Fibroblast of mammary gland (primary cell): Measurements from ENCODE around the gene AKR7A3.

Source experiments
- DNase-seq: peaks from one replicate; pipeline ENCODE4 v3.0.0-alpha.2; 2010; ENCODE audit warnings: low read depth
- H3K4me3 ChIP-seq: 2 replicates; pipeline ENCODE4 v1.5.1; 2011; ENCODE audit warnings: low read depth, mild to moderate bottlenecking, low read length, moderate library complexity; ENCODE audit not compliant: control insufficient read depth
- CTCF ChIP-seq: conservative IDR thresholded peaks from 2 replicates; pipeline ENCODE4 v1.5.1; 2011; ENCODE audit warnings: low read depth, low read length, inconsistent platforms; ENCODE audit not compliant: control insufficient read depth, insufficient read depth

AKR7A3 gene

GRCh38 chr1:19312782-19313635 lies 24.4 kb upstream of the AKR7A3 start:
- H3K4me3 ChIP-seq: peak overlapping the region; percentile 56
- no peak for TF ChIP-seq CTCF
- DNase-seq: no peak

DNA sequence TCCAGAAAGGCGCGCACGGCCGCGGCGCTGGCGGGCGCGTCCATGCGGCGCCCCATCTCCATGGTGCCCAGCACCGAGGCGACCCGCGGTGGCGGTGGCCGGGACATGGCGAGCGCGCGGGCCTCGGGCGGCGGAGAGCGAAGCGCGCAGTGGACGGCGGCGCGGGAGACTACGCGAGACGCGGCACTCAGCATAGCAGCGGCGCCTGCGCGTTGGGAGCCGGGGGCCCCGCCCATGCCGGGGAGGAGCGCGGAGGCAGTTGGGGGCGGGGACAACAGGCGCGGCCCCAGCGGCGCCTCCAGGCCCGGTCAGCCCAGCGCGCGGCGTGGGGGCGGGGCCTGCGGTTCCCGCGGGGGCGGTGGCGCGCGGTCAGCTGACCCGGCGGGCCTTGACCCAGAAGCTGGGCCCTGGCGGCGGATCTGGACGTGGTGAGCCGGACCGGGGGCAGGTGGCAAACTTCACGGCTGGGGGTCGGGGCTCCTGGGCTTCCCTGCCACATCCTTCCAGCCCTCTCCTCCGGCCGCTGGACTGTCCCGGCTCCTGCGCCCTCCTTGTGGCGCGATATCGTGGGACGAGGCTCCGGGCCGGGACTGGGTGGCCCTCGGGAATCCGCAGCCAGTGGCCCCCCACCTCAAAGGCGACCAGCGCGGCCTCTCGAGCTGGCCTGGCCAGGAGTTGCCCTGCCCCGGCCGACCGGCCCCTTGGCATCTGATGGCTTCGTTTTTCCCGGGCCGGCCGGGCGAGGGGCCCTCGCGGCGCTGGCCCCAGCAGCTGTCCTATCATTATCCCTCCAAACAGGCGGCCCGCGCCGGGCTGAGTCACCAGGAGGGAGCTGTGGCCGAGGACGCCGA lies 23.6 kb upstream of the AKR7A3 start, which contains the start of the genes AKR7A2 and SLC66A1:
AKR7A2 (minus strand) TSS at position 214 of the 851 bp plus-strand sequence; CDS start at position 194, 20 bp downstream.
SLC66A1 (plus strand) TSS at position 396 of the 851 bp plus-strand sequence. CDS start 5,352 bp downstream, outside the sequence.
- peak; percentile 85 for DNase-seq
- peak within 1 kb of the TSS; percentile 72 for H3K4me3 ChIP-seq
- no peak for TF ChIP-seq CTCF

DNA sequence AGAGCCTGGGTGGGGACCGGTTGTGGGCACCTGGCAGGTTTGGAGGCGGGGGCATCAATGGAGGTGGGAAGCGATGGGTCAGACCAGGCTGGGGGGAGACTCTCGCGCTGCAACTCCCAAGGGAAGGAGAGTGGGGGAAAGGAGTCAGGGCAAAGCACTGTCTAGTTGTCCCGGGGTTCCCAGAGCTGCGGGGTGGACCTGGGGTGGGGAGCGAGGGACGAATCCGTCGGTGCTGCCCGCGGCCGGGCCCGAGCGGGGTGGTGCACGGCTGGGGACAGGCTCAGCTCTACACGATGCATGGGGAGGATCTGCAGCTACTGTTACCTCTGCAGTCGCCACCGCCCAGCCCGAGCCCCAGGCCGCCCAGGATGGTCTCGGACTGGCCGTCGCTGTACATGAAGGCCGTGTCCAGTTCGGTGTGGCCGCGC lies 22.9 kb upstream of the AKR7A3 start:
- DNase-seq: no peak
- peak overlapping the region; percentile 72 for H3K4me3 ChIP-seq
- no peak for TF ChIP-seq CTCF

DNA sequence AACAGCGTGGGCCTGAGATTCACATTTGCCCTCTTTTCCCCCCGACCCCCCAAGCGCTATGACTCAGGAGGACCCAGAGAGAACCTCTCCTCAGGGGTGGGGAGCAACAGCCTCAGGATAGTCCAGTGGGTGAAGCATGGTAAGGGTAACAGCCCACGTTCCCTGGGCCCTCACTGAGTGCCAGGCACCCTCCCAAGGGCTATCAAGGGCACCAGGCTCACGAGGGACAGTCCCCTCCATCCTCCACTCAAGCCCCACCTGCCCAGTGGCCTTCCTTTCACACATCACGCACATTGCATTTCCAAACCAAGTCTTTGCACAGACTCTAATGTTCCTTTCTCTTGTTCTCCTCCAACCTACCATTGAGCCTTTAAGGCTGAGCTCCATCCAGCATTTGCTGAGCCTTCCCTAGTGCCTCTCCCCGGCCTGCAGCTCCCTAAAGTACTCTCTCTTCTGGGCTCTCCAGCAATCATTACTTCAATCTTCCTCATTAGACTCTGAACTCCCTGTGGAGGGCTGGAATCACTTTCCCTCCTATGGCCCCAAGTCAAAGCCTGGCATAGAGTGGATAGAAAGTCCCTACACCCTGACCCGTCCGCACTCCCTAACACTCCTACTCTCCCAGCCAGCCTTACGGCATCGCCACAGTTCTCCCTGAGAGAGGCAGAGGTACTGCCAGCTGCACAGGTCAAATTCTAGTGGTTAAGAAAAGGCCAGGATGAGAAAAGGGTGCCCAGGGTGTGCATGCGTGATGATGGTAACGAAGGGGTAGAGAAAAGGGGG lies 22.3 kb upstream of the AKR7A3 start:
- DNase-seq: no peak
- TF ChIP-seq CTCF: no peak
- peak overlapping the region; percentile 72 for H3K4me3 ChIP-seq

GRCh38 chr1:19310061-19310460 lies 21.5 kb upstream of the AKR7A3 start:
- DNase-seq: no peak
- no peak for TF ChIP-seq CTCF
- no peak overlapping the region for H3K4me3 ChIP-seq

DNA sequence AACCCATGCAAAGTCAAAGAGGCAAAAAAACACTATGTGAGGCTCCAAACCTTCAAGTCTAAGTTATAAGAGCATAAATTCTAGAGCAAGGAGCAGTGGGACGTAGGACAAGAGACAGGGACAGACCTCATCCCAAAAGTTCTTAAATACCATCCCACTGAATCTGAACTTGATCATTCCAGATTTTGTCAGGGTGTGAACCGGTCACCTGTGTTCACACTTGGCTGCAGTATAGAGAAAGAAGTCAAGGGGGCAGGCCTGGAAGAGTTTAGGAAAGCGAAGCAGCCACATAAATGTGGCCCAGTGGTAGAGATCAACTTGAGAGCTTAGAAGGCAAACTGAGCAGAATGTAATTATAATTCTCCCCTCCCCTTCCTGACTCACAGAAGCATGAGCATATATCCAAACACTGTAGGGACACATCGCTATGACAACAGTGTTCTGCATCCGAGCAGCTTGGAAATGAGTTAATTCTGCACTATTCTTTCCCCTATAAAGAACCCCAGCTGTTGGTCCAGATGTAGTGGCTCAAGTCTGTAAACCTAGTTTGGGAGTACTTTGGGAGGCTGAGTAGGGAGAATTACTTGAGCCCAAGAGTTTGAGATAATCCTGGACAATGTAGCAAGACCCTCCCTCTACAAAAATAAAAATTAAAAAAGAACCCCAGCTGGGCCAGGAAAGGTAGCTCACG lies 20.7 kb upstream of the AKR7A3 start:
- peak; percentile 87 for DNase-seq
- TF ChIP-seq CTCF: no peak
- H3K4me3 ChIP-seq: no peak overlapping the region
